NCI-H2171 treated with DMSO at 0.1 percent for 48 hours (cell line): ENCODE measurements around the gene AP2A1.
"Not testable (repeated sequence)": the region's sequence is repeated elsewhere in the genome, so short reads cannot be mapped to it uniquely, and the experiment has no call there.

Experiments
- DNase-seq: peaks from one replicate; lab custom pipeline; 2025; lab: John Stamatoyannopoulos, UW

AP2A1 gene

GRCh38 chr19:49766930-49767299 is at the start of gene AP2A1:
Gene AP2A1, plus strand, starts transcription at chr19:49767001. Its CDS starts 133 bp downstream, at chr19:49767134.
- no peak for DNase-seq

GRCh38 chr19:49718511-49718910 is 48.3 kb upstream of the AP2A1 start:
- DNase-seq = no peak

GRCh38 chr19:49718991-49719390 is 47.8 kb upstream of the AP2A1 start:
- DNase-seq = no peak

- DNase-seq = not testable (repeated sequence)
Observed at GRCh38 chr19:49719420-49719819, 47.4 kb upstream of the AP2A1 start.

GRCh38 chr19:49727217-49728030 is 39.4 kb upstream of the AP2A1 start:
- no peak for DNase-seq

GRCh38 chr19:49730166-49730565 is 36.6 kb upstream of the AP2A1 start:
- no peak for DNase-seq

GRCh38 chr19:49738268-49738667 is 28.5 kb upstream of the AP2A1 start:
- no peak for DNase-seq

GRCh38 chr19:49739098-49739497 is 27.7 kb upstream of the AP2A1 start:
- no peak for DNase-seq

GRCh38 chr19:49739933-49740332 is 26.9 kb upstream of the AP2A1 start:
- DNase-seq = no peak

GRCh38 chr19:49741210-49741844 is 25.5 kb upstream of the AP2A1 start:
- no peak for DNase-seq

GRCh38 chr19:49744946-49745381 is 21.8 kb upstream of the AP2A1 start:
- no peak for DNase-seq

GRCh38 chr19:49746206-49746958 is 20.4 kb upstream of the AP2A1 start:
- no peak for DNase-seq

- DNase-seq = no peak
Observed at GRCh38 chr19:49749055-49749716, 17.6 kb upstream of the AP2A1 start.

GRCh38 chr19:49749771-49750170 is 17.0 kb upstream of the AP2A1 start:
- no peak for DNase-seq

- no peak for DNase-seq
Observed at GRCh38 chr19:49752701-49753100, 14.1 kb upstream of the AP2A1 start.

GRCh38 chr19:49755956-49756355 is 10.8 kb upstream of the AP2A1 start:
- no peak for DNase-seq

- DNase-seq = no peak
Observed at GRCh38 chr19:49758292-49758691, 8.5 kb upstream of the AP2A1 start.

GRCh38 chr19:49761249-49761624 is 5.6 kb upstream of the AP2A1 start:
- no peak for DNase-seq

- DNase-seq = no peak
Observed at GRCh38 chr19:49761625-49762311, 5.0 kb upstream of the AP2A1 start.

- no peak for DNase-seq
Observed at GRCh38 chr19:49763230-49763629, 3.6 kb upstream of the AP2A1 start, which contains the start of gene TSKS. Gene TSKS, minus strand, starts transcription at chr19:49763306. Its CDS starts 59 bp downstream, at chr19:49763247.

- DNase-seq = no peak
Observed at GRCh38 chr19:49764341-49764740, 2.5 kb upstream of the AP2A1 start.
